Endothelial cell (in vitro differentiated cells): ENCODE data around the gene CTAG2. TPM values are rescaled to one million over a fixed set of nuclear protein-coding genes. Genes with fewer than 3 reads are reported as not detected.

Experiments
- DNase-seq: peaks from one replicate; pipeline ENCODE4 v3.0.0; 2021; ENCODE audit warnings: low spot score
- H3K27ac Mint-ChIP-seq: one replicate; pipeline ENCODE4 v1.8.0; 2021; ENCODE audit warnings: mixed read lengths, inconsistent platforms; ENCODE audit not compliant: unreplicated experiment
- H3K27me3 Mint-ChIP-seq: one replicate; pipeline ENCODE4 v1.8.0; 2021; ENCODE audit warnings: mild to moderate bottlenecking, moderate library complexity, mixed read lengths, inconsistent platforms; ENCODE audit not compliant: unreplicated experiment
- H3K36me3 Mint-ChIP-seq: one replicate; pipeline ENCODE4 v1.8.0; 2021; ENCODE audit warnings: mild to moderate bottlenecking, low read depth, mixed read lengths, inconsistent platforms; ENCODE audit not compliant: unreplicated experiment
- H3K4me1 Mint-ChIP-seq: one replicate; pipeline ENCODE4 v1.8.0; 2021; ENCODE audit warnings: mild to moderate bottlenecking, mixed read lengths, inconsistent platforms; ENCODE audit not compliant: unreplicated experiment
- H3K4me3 Mint-ChIP-seq: one replicate; pipeline ENCODE4 v1.8.0; 2021; ENCODE audit warnings: mild to moderate bottlenecking, mixed read lengths, inconsistent platforms; ENCODE audit not compliant: unreplicated experiment
- H3K9me3 Mint-ChIP-seq: one replicate; pipeline ENCODE4 v1.8.0; 2021; ENCODE audit warnings: mixed read lengths, inconsistent platforms; ENCODE audit not compliant: unreplicated experiment
- CTCF ChIP-seq: fragments of 200-600 bp; sonication (generic); IDR thresholded peaks from one replicate; pipeline ENCODE4 v1.5.0; 2021; ENCODE audit warnings: antibody characterized with exemption; ENCODE audit not compliant: unreplicated experiment
- total RNA-seq: library from RNA; stranded (reverse); fragmentation: NEBNext Ultra II Directional; extraction: Animal tissue kit (Norgen Biotek cat#: 25700); gene quantifications from one replicate; pipeline ENCODE4 v1.2.1, GENCODE V29; 2021; ENCODE audit not compliant: unreplicated experiment

CTAG2 gene
- total RNA-seq, 1 donor from 2014 or later: not detected

- Mint-ChIP-seq H3K27me3 (peaks cover 4% of the 10 kb centered on the region), H3K4me1 (peaks cover 2% of the 10 kb centered on the region), H3K27ac (no peak overlapping the region), H3K36me3 (no peaks in the 10 kb centered on the region), H3K4me3 (no peak overlapping the region), H3K9me3 (no peaks in the 10 kb centered on the region)
- DNase-seq: no peak
- TF ChIP-seq CTCF: no peak
Observed at GRCh38 chrX:154607370-154607769, 46.0 kb downstream of the CTAG2 start.

DNA sequence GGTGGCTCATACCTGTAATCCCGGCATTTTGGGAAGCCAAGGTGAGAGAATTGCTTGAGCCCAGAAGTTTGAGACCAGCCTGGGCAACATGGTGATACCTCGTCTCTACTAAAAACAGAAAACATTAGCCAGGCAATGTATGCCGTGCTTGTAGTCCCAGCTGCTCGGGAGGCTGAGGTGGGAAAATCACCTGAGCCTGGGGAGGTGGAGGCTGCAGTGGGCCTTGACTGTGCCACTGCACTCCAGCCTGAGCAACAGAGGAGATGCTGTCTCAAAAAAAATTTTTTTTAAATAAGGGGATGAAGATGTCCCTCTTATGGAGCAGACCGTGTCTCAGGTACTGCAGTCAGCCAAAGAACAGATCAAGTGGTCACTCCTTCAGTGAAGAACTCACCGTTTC lies 47.8 kb downstream of the CTAG2 start:
- H3K27me3 Mint-ChIP-seq: peaks cover 4% of the 10 kb centered on the region

GRCh38 chrX:154603438-154604430 lies 49.6 kb downstream of the CTAG2 start:
- H3K27ac Mint-ChIP-seq: no peak overlapping the region
- peaks cover 6% of the 10 kb centered on the region for H3K27me3 Mint-ChIP-seq
- no peak for TF ChIP-seq CTCF
- H3K4me3 Mint-ChIP-seq: no peak overlapping the region
- H3K36me3 Mint-ChIP-seq: no peaks in the 10 kb centered on the region
- H3K4me1 Mint-ChIP-seq: peaks cover 4% of the 10 kb centered on the region
- no peaks in the 10 kb centered on the region for H3K9me3 Mint-ChIP-seq
- DNase-seq: no peak

More for the DNA sequence above, 47.8 kb downstream of the CTAG2 start:
- DNase-seq: no peak
- Mint-ChIP-seq H3K4me3 (no peak overlapping the region), H3K27ac (no peak overlapping the region), H3K4me1 (peaks cover 4% of the 10 kb centered on the region), H3K36me3 (no peaks in the 10 kb centered on the region), H3K9me3 (no peaks in the 10 kb centered on the region)
- TF ChIP-seq CTCF: no peak

- Mint-ChIP-seq H3K27ac (peak overlapping the region; percentile 48), H3K36me3 (no peaks in the 10 kb centered on the region), H3K4me1 (peaks cover 2% of the 10 kb centered on the region), H3K4me3 (no peak overlapping the region), H3K9me3 (no peaks in the 10 kb centered on the region), H3K27me3 (peaks cover 6% of the 10 kb centered on the region)
- DNase-seq: no peak
- TF ChIP-seq CTCF: no peak
Observed at GRCh38 chrX:154602766-154603437, 50.5 kb downstream of the CTAG2 start.

DNA sequence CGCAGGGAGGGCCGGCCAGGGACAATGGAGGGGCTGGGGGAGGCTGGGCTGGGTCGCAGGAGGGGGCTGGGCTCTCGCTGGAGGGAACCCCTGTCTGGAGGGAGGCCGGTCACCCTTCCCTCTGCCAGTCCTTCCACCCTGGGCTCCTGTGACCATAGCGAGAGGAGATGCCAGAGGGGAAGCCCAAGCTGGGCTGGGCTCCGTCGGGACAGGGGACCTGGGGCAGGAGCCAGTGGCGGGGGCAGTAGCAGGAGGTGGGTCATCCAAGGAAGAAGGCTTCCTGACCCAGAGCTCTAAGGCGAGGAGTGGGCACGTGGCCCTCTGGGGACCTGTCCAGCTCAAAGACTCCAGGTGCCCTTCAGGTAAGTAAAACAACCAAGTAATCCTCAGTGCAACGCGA lies 51.2 kb downstream of the CTAG2 start:
- Mint-ChIP-seq H3K27ac (no peak overlapping the region), H3K27me3 (peaks cover 6% of the 10 kb centered on the region), H3K9me3 (no peaks in the 10 kb centered on the region), H3K4me3 (no peak overlapping the region), H3K36me3 (no peaks in the 10 kb centered on the region), H3K4me1 (peaks cover 2% of the 10 kb centered on the region)
- no peak for TF ChIP-seq CTCF
- DNase-seq: no peak
